Measurements from ENCODE around the gene AKAP6. TPM values are rescaled to one million over a fixed set of nuclear protein-coding genes. Genes with fewer than 3 reads are reported as not detected.

The AKAP6 gene
- total RNA-seq, 1 experiment from 2014 or later: 2.3 TPM

DNA sequence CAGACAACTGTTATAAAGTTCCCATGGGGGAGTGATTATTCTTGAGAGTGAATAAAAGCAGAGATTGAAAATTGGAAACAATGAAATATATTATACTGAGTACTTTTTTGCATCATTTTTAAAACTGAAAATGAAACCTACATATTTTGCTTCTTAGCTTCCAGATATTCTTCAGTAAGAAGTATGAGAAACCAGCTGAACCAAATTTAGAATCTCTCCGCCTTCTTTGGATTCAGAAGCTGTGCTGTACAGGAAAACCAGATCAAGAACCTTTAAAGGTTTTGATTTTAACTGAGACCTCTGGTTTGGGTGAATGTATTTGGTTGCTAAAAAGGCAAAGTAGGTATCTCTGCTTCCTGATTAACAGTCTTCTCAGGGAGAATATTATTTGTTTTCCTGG, 109.4 kb downstream of the AKAP6 start:
- POLR2A ChIA-PET: no interaction called here
- no peaks in the 10 kb centered on the region for H3K4me1 Mint-ChIP-seq (ENCODE audit: insufficient read depth, unreplicated experiment)
- no TSS peak for BruUV-seq (replicated peaks)
- no peak for DNase-seq (ENCODE audit: unreplicated experiment)
- no peaks in the 10 kb centered on the region for H3K9me3 Mint-ChIP-seq (ENCODE audit: unreplicated experiment)
- TF ChIP-seq, protein P1, sequence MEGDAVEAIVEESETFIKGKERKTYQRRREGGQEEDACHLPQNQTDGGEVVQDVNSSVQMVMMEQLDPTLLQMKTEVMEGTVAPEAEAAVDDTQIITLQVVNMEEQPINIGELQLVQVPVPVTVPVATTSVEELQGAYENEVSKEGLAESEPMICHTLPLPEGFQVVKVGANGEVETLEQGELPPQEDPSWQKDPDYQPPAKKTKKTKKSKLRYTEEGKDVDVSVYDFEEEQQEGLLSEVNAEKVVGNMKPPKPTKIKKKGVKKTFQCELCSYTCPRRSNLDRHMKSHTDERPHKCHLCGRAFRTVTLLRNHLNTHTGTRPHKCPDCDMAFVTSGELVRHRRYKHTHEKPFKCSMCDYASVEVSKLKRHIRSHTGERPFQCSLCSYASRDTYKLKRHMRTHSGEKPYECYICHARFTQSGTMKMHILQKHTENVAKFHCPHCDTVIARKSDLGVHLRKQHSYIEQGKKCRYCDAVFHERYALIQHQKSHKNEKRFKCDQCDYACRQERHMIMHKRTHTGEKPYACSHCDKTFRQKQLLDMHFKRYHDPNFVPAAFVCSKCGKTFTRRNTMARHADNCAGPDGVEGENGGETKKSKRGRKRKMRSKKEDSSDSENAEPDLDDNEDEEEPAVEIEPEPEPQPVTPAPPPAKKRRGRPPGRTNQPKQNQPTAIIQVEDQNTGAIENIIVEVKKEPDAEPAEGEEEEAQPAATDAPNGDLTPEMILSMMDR (IDR thresholded peaks at IDR 0.05; ENCODE audit: unreplicated experiment): no peak
- no peaks in the 10 kb centered on the region for H3K27me3 Mint-ChIP-seq (ENCODE audit: insufficient read depth, unreplicated experiment)
- no peak overlapping the region for H3K27ac Mint-ChIP-seq (ENCODE audit: low read depth, unreplicated experiment)
- CTCF ChIA-PET: no interaction called here
- no peak overlapping the region for H3K4me3 Mint-ChIP-seq (ENCODE audit: unreplicated experiment)
- no peaks in the 10 kb centered on the region for H3K36me3 Mint-ChIP-seq (ENCODE audit: insufficient read depth, unreplicated experiment)
- intact Hi-C loops (cut with micrococcal nuclease): no loop called here

DNA sequence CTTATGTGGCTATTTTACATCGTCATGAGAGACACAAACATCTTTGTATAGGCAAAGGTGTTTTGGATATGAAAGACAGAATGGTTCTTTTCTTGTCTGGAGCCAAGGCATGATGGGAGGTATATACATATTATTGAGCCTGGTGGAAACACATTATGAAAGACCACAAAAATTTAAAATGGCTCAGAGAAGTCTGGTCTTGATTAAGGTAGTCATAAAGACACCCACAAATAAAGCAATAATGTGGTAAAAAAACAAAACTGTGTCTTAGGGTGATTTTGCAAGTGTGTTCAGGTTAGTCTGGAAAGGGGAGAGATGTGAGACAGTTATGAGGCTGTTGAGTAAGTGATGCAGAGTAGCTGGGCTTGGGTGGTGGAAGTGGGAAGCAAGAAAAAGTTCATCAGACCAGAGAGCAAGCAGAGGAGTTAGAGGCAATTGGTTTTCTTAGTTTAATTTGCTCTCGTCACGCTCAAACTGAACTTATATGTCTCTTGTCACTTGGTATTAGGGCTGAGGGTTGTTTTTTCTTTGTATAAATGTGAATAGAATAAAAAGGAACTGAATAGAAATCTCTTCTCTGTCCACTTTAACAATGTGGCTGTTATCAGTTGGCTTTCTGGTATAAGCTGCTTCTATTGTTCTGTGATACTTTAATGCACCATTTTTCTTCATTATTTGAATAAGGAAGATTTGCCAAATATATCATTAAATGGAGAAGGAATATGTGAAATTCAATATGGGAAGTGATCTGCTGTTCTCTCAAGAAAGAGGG, 115.0 kb downstream of the AKAP6 start:
- H3K4me3 Mint-ChIP-seq (ENCODE audit: unreplicated experiment): no peak overlapping the region
- H3K4me1 Mint-ChIP-seq (ENCODE audit: insufficient read depth, unreplicated experiment): no peaks in the 10 kb centered on the region
- intact Hi-C loops (cut with micrococcal nuclease): no loop called here
- ChIA-PET POLR2A (no interaction called here), CTCF (interaction anchor here (0.7 kb wide), 1 partner anchor 28 kb away, joined by 3 read pairs; no protein-coding TSS in a partner anchor)
- no peaks in the 10 kb centered on the region for H3K9me3 Mint-ChIP-seq (ENCODE audit: unreplicated experiment)
- BruUV-seq (replicated peaks): no TSS peak
- TF ChIP-seq, protein P1 (IDR thresholded peaks at IDR 0.05; ENCODE audit: unreplicated experiment): no peak
- no peak overlapping the region for H3K27ac Mint-ChIP-seq (ENCODE audit: low read depth, unreplicated experiment)
- no peak for DNase-seq (ENCODE audit: unreplicated experiment)
- H3K27me3 Mint-ChIP-seq (ENCODE audit: insufficient read depth, unreplicated experiment): no peaks in the 10 kb centered on the region
- no peaks in the 10 kb centered on the region for H3K36me3 Mint-ChIP-seq (ENCODE audit: insufficient read depth, unreplicated experiment)

DNA sequence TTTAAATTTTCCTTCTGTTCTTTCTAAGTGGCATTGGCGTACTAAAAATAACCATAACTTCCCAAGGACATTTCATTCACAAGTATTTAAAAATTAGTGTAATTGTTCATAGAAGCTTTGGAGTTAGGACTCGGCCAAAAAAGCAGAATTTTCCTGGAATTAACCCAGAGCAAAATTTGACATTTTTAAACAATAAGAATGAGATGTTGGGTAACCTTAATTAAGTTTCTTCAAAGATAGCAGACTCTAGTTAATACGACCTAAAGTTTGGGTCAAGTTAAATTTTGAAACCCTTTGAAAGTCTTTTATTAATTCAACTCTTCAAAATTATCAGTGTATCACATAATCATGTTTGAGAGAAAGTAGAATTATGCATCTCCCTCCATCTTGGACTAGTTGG, 118.3 kb downstream of the AKAP6 start:
- TF ChIP-seq, protein P1 (IDR thresholded peaks at IDR 0.05; ENCODE audit: unreplicated experiment): no peak
- POLR2A ChIA-PET: interaction anchor here (1.6 kb wide), 1 partner anchor 15 kb away, joined by 4 read pairs; no protein-coding TSS in a partner anchor
- BruUV-seq (replicated peaks): no TSS peak
- no peak for DNase-seq (ENCODE audit: unreplicated experiment)
- Mint-ChIP-seq H3K4me3 (ENCODE audit: unreplicated experiment) (no peak overlapping the region), H3K36me3 (ENCODE audit: insufficient read depth, unreplicated experiment) (no peaks in the 10 kb centered on the region), H3K27ac (ENCODE audit: low read depth, unreplicated experiment) (no peak overlapping the region), H3K9me3 (ENCODE audit: unreplicated experiment) (no peaks in the 10 kb centered on the region), H3K27me3 (ENCODE audit: insufficient read depth, unreplicated experiment) (no peaks in the 10 kb centered on the region), H3K4me1 (ENCODE audit: insufficient read depth, unreplicated experiment) (no peaks in the 10 kb centered on the region)
- intact Hi-C loops (cut with micrococcal nuclease): no loop called here
- CTCF ChIA-PET: interaction anchor here (0.6 kb wide), 2 partner anchors 698 to 1393 kb away, joined by 3 read pairs; no protein-coding TSS in a partner anchor

DNA sequence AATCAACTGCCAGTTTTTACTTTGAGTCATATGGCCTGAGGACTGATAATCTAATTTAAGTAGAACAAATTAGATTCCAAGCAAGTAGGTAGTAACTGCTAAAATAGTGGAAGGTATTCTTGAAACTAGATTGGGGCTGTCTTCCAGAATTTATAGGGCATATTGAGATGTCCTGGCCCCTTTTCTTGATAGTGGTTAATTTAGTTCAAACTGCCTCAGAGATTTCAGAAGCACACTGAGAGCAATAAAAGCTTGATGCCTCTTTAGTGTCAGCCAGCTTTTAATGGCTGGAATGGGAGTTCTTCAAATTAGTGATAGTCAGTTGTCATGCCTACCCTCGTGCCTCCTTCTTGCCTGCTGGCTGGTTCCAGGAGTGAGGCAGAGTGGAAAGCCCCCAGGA, 120.5 kb downstream of the AKAP6 start:
- no TSS peak for BruUV-seq (replicated peaks)
- intact Hi-C loops (cut with micrococcal nuclease): no loop called here
- H3K4me1 Mint-ChIP-seq (ENCODE audit: insufficient read depth, unreplicated experiment): no peaks in the 10 kb centered on the region

More for the DNA sequence above, 120.5 kb downstream of the AKAP6 start:
- ChIA-PET POLR2A (interaction anchor here (0.7 kb wide), 1 partner anchor 13 kb away, joined by 3 read pairs; no protein-coding TSS in a partner anchor), CTCF (interaction anchor here (0.6 kb wide), 1 partner anchor 64 kb away, joined by 3 read pairs; no protein-coding TSS in a partner anchor)
- Mint-ChIP-seq H3K4me3 (ENCODE audit: unreplicated experiment) (no peak overlapping the region), H3K27ac (ENCODE audit: low read depth, unreplicated experiment) (no peak overlapping the region), H3K36me3 (ENCODE audit: insufficient read depth, unreplicated experiment) (no peaks in the 10 kb centered on the region), H3K27me3 (ENCODE audit: insufficient read depth, unreplicated experiment) (no peaks in the 10 kb centered on the region), H3K9me3 (ENCODE audit: unreplicated experiment) (no peaks in the 10 kb centered on the region)
- DNase-seq (ENCODE audit: unreplicated experiment): no peak
- TF ChIP-seq, protein P1 (IDR thresholded peaks at IDR 0.05; ENCODE audit: unreplicated experiment): no peak
